ENCODE data around the gene SMARCA2. TPM values are rescaled to one million over a fixed set of nuclear protein-coding genes. Genes with fewer than 3 reads are reported as not detected.

SMARCA2 gene
- total and polyA plus RNA-seq, 2 experiments from 2014 or later, result 19.9 to 43.0 TPM

GRCh38 chr9:2180154-2180553 lies 165.0 kb downstream of the SMARCA2 start:
- no peak for DNase-seq (ENCODE audit: low read depth in 1 of 2, low spot score in 1 of 2)
- Histone ChIP-seq H3K4me1 (ENCODE audit: low read depth) (no peaks in the 10 kb centered on the region), H3K27me3 (no peaks in the 10 kb centered on the region), H3K4me3 (no peak overlapping the region), H3K27ac (no peak overlapping the region), H3K36me3 (no peaks in the 10 kb centered on the region), H3K9me3 (ENCODE audit: low read depth) (no peaks in the 10 kb centered on the region)
- no peak for TF ChIP-seq CTCF (IDR thresholded peaks at IDR 0.05; ENCODE audit: low read depth, low read length)

DNA sequence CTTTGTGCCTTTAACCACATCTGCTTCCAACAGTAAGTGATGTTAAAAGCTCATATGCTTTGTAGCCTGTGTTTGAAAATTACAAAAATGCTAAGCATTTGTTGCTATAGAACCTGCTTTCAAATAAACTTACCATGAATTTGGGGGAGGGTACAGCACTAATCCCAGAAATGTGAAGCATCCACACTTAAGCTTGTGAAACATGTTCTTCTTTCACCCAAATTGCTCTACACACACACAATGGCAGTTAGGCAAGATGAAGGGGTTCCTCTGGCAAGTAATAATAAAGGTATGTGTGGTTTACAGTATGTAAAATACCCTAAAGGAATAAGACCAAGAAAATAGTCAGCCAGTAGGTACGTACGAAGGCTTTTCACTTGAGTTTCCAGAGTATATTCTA lies 165.6 kb downstream of the SMARCA2 start:
- Histone ChIP-seq H3K4me3 (no peak overlapping the region), H3K4me1 (ENCODE audit: low read depth) (no peaks in the 10 kb centered on the region), H3K27me3 (no peaks in the 10 kb centered on the region), H3K36me3 (no peaks in the 10 kb centered on the region), H3K9me3 (ENCODE audit: low read depth) (no peaks in the 10 kb centered on the region), H3K27ac (no peak overlapping the region)
- DNase-seq (ENCODE audit: low read depth in 1 of 2, low spot score in 1 of 2), result no peak
- no peak for TF ChIP-seq CTCF (IDR thresholded peaks at IDR 0.05; ENCODE audit: low read depth, low read length)

GRCh38 chr9:2181792-2182191 lies 166.6 kb downstream of the SMARCA2 start:
- H3K27ac ChIP-seq, result no peak overlapping the region
- peak; percentile 38 to 39 for DNase-seq (ENCODE audit: low read depth in 1 of 2, low spot score in 1 of 2)

GRCh38 chr9:2190939-2191608 lies 175.9 kb downstream of the SMARCA2 start:
- Histone ChIP-seq H3K9me3 (ENCODE audit: low read depth) (no peaks in the 10 kb centered on the region), H3K27ac (no peak overlapping the region), H3K4me3 (no peak overlapping the region), H3K4me1 (ENCODE audit: low read depth) (no peaks in the 10 kb centered on the region), H3K36me3 (no peaks in the 10 kb centered on the region), H3K27me3 (no peaks in the 10 kb centered on the region)
- no peak for TF ChIP-seq CTCF (IDR thresholded peaks at IDR 0.05; ENCODE audit: low read depth, low read length)
- no peak for DNase-seq (ENCODE audit: low read depth in 1 of 2, low spot score in 1 of 2)

More at GRCh38 chr9:2181792-2182191, 166.6 kb downstream of the SMARCA2 start:
- Histone ChIP-seq H3K4me1 (ENCODE audit: low read depth) (no peaks in the 10 kb centered on the region), H3K27me3 (no peaks in the 10 kb centered on the region), H3K9me3 (ENCODE audit: low read depth) (no peaks in the 10 kb centered on the region), H3K4me3 (no peak overlapping the region), H3K36me3 (no peaks in the 10 kb centered on the region)
- peak; percentile 47 for TF ChIP-seq CTCF (IDR thresholded peaks at IDR 0.05; ENCODE audit: low read depth, low read length)

DNA sequence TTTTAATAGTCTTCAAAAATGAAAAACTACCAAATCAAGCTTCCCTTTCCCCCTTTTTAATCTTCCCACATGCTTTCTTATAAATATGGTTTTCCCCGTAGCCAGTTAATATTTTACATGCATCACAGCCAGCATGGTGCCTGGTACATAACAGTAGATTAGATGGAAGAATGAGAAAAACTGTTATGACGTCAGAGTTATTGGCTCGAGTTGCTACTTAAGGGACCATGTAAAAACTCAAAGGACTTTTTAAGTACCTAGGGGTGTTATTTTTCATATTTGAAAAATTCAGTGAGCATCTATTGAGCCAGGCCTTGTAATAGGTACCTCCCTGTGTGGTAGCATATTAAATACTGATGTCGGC lies 176.4 kb downstream of the SMARCA2 start:
- Histone ChIP-seq H3K27me3 (no peaks in the 10 kb centered on the region), H3K36me3 (no peaks in the 10 kb centered on the region), H3K27ac (no peak overlapping the region), H3K9me3 (ENCODE audit: low read depth) (no peaks in the 10 kb centered on the region), H3K4me1 (ENCODE audit: low read depth) (no peaks in the 10 kb centered on the region), H3K4me3 (no peak overlapping the region)
- no peak for DNase-seq (ENCODE audit: low read depth in 1 of 2, low spot score in 1 of 2)
- no peak for TF ChIP-seq CTCF (IDR thresholded peaks at IDR 0.05; ENCODE audit: low read depth, low read length)

Measured in cardiac muscle cell (in vitro differentiated cells and primary cell).